HEK293 (cell line): ENCODE measurements around the gene GIGYF1.

ENCODE experiments used
- CTCF ChIA-PET: fragments of 350-600 bp; formaldehyde crosslinking; extraction: SDS; loops from one replicate; lab custom pipeline; 2021; ENCODE audit warnings: antibody characterized with exemption; lab: Yijun Ruan, JAX
- POLR2A ChIA-PET: fragments of 300-600 bp; formaldehyde crosslinking; extraction: SDS; loops from one replicate; lab custom pipeline; 2020; ENCODE audit warnings: antibody characterized with exemption, inconsistent platforms; lab: Yijun Ruan, JAX
- H3K27ac ChIP-seq: fragments of 200-500 bp; sonication (Bioruptor generic); 2 replicates; pipeline ENCODE4 v1.5.1; 2014; ENCODE audit warnings: low read depth, low read length, control low read depth, inconsistent platforms; ENCODE audit errors: extremely low read depth
- H3K36me3 ChIP-seq, 2 experiments: fragments of 200-500 bp in 1 of 2; sonication (Bioruptor generic) in 1 of 2; 1 replicate in 1 of 2; 2 replicates in 1 of 2; pipeline ENCODE4 v1.5.1; 2014 to 2017; ENCODE audit warnings: inconsistent platforms in 2 of 2, low read length in 2 of 2; ENCODE audit not compliant: control insufficient read depth in 2 of 2, insufficient read depth in 1 of 2
- H3K4me1 ChIP-seq: fragments of 200-500 bp; sonication (Bioruptor generic); 2 replicates; pipeline ENCODE4 v1.5.1; 2014; ENCODE audit warnings: mild to moderate bottlenecking, low read length, inconsistent platforms; ENCODE audit not compliant: control insufficient read depth, insufficient read depth
- H3K4me3 ChIP-seq: 2 replicates; pipeline ENCODE4 v1.5.1; 2011; ENCODE audit warnings: low read depth, mild to moderate bottlenecking, control low read depth, low read length, moderate library complexity
- H3K9me3 ChIP-seq: fragments of 200-500 bp; sonication (Bioruptor generic); 2 replicates; pipeline ENCODE4 v1.5.1; 2014; ENCODE audit warnings: low read depth, low read length, inconsistent platforms; ENCODE audit not compliant: control insufficient read depth, insufficient read depth
- BCL11B ChIP-seq: fragments of 450-650 bp; formaldehyde crosslinking; IDR thresholded peaks from 2 replicates; pipeline ENCODE4 v1.5.1; 2016; ENCODE audit warnings: low read depth, missing biosample characterization, missing genetic modification characterization
- GLI4 ChIP-seq: fragments of 450-650 bp; formaldehyde crosslinking; IDR thresholded peaks from 2 replicates; pipeline ENCODE4 v1.5.1; 2016; ENCODE audit warnings: missing biosample characterization, missing genetic modification characterization
- GLIS2 ChIP-seq: fragments of 450-650 bp; formaldehyde crosslinking; IDR thresholded peaks from 2 replicates; pipeline ENCODE4 v1.5.1; 2016; ENCODE audit warnings: missing biosample characterization, missing genetic modification characterization
- HOXA7 ChIP-seq: sonication (generic); formaldehyde crosslinking; IDR thresholded peaks from 2 replicates; pipeline ENCODE4 v1.8.1; 2022; ENCODE audit warnings: missing genetic modification reagents, borderline replicate concordance
- HOXC10 ChIP-seq: sonication (generic); formaldehyde crosslinking; IDR thresholded peaks from 2 replicates; pipeline ENCODE4 v1.8.1; 2023; ENCODE audit warnings: mild to moderate bottlenecking, missing genetic modification reagents
- KLF17 ChIP-seq: fragments of 450-650 bp; formaldehyde crosslinking; IDR thresholded peaks from 2 replicates; pipeline ENCODE4 v1.5.1; 2016; ENCODE audit warnings: missing biosample characterization, missing genetic modification characterization
- KLF8 ChIP-seq: fragments of 450-650 bp; formaldehyde crosslinking; IDR thresholded peaks from 2 replicates; pipeline ENCODE4 v1.5.1; 2016; ENCODE audit warnings: missing biosample characterization, missing genetic modification characterization
- OVOL3 ChIP-seq: fragments of 450-650 bp; formaldehyde crosslinking; IDR thresholded peaks from 2 replicates; pipeline ENCODE4 v1.5.1; 2016; ENCODE audit warnings: missing biosample characterization, missing genetic modification characterization
- REPIN1 ChIP-seq: fragments of 450-650 bp; formaldehyde crosslinking; IDR thresholded peaks from 2 replicates; pipeline ENCODE4 v1.5.1; 2017; ENCODE audit warnings: missing biosample characterization, missing genetic modification characterization, low read depth
- SETDB1 ChIP-seq: IDR thresholded peaks from one replicate; pipeline ENCODE4 v1.6.1; 2017; ENCODE audit warnings: mild to moderate bottlenecking, low read length, moderate library complexity, mixed read lengths; ENCODE audit not compliant: insufficient read length
- YY1 ChIP-seq: fragments of 450-650 bp; formaldehyde crosslinking; IDR thresholded peaks from 2 replicates; pipeline ENCODE4 v1.5.1; 2018; ENCODE audit warnings: missing biosample characterization, missing genetic modification characterization
- ZNF10 ChIP-seq: fragments of 450-650 bp; formaldehyde crosslinking; IDR thresholded peaks from 2 replicates; pipeline ENCODE4 v1.5.1; 2017; ENCODE audit warnings: missing biosample characterization, missing genetic modification characterization
- ZNF133 ChIP-seq: fragments of 450-650 bp; formaldehyde crosslinking; IDR thresholded peaks from 2 replicates; pipeline ENCODE4 v1.5.1; 2016; ENCODE audit warnings: missing biosample characterization, missing genetic modification characterization
- ZNF157 ChIP-seq: fragments of 450-650 bp; formaldehyde crosslinking; IDR thresholded peaks from 2 replicates; pipeline ENCODE4 v1.5.1; 2016; ENCODE audit warnings: missing biosample characterization, missing genetic modification characterization
- ZNF221 ChIP-seq: fragments of 450-650 bp; formaldehyde crosslinking; IDR thresholded peaks from 2 replicates; pipeline ENCODE4 v1.5.1; 2017; ENCODE audit warnings: missing biosample characterization, missing genetic modification characterization, borderline replicate concordance
- ZNF274 ChIP-seq, 2 experiments: fragments of 200-500 bp in 1 of 2; fragments of 450-650 bp in 1 of 2; sonication (Bioruptor generic) in 1 of 2; formaldehyde crosslinking in 1 of 2; IDR thresholded peaks; 2 replicates each; pipeline versions ENCODE4 v1.5.1 to v1.6.1; 2014 to 2016; ENCODE audit warnings: borderline replicate concordance in 1 of 2, inconsistent platforms in 1 of 2, low read length in 1 of 2, missing biosample characterization in 1 of 2, missing genetic modification characterization in 1 of 2
- ZNF354C ChIP-seq: fragments of 450-650 bp; formaldehyde crosslinking; IDR thresholded peaks from 2 replicates; pipeline ENCODE4 v1.5.1; 2016; ENCODE audit warnings: missing biosample characterization, missing genetic modification characterization, low read depth, borderline replicate concordance
- ZNF37A ChIP-seq: fragments of 450-650 bp; IDR thresholded peaks from 2 replicates; pipeline ENCODE4 v1.5.1; 2018; ENCODE audit warnings: missing biosample characterization, missing genetic modification characterization
- ZNF391 ChIP-seq: fragments of 450-650 bp; formaldehyde crosslinking; IDR thresholded peaks from 2 replicates; pipeline ENCODE4 v1.5.1; 2016; ENCODE audit warnings: low read depth, missing biosample characterization, missing genetic modification characterization, borderline replicate concordance
- ZNF449 ChIP-seq: fragments of 450-650 bp; formaldehyde crosslinking; IDR thresholded peaks from 2 replicates; pipeline ENCODE4 v1.5.1; 2017; ENCODE audit warnings: missing biosample characterization, mild to moderate bottlenecking, missing genetic modification characterization, moderate library complexity
- ZNF549 ChIP-seq: fragments of 450-650 bp; IDR thresholded peaks from 2 replicates; pipeline ENCODE4 v1.5.1; 2018; ENCODE audit warnings: missing biosample characterization, missing genetic modification characterization, mild to moderate bottlenecking, inconsistent platforms, moderate library complexity
- ZNF561 ChIP-seq: fragments of 450-650 bp; IDR thresholded peaks from 2 replicates; pipeline ENCODE4 v1.5.1; 2018; ENCODE audit warnings: missing biosample characterization, missing genetic modification characterization, borderline replicate concordance
- ZNF658 ChIP-seq: fragments of 450-650 bp; formaldehyde crosslinking; IDR thresholded peaks from 2 replicates; pipeline ENCODE4; 2016; ENCODE audit warnings: missing biosample characterization, missing genetic modification characterization
- ZNF677 ChIP-seq: fragments of 450-650 bp; IDR thresholded peaks from 2 replicates; pipeline ENCODE4 v1.5.0; 2018; ENCODE audit warnings: missing biosample characterization, mild to moderate bottlenecking, missing genetic modification characterization, moderate library complexity
- ZXDB ChIP-seq: fragments of 450-650 bp; formaldehyde crosslinking; IDR thresholded peaks from 2 replicates; pipeline ENCODE4 v1.5.1; 2016; ENCODE audit warnings: missing biosample characterization, missing genetic modification characterization
- TF ChIP-seq, protein P1 (sequence below): fragments of 450-650 bp; formaldehyde crosslinking; IDR thresholded peaks from 2 replicates; pipeline ENCODE4 v1.5.1; 2017; ENCODE audit warnings: missing biosample characterization, missing genetic modification characterization
- TF ChIP-seq, protein P2 (sequence below): fragments of 450-650 bp; formaldehyde crosslinking; IDR thresholded peaks from 2 replicates; pipeline ENCODE4 v1.5.1; 2016; ENCODE audit warnings: missing biosample characterization, missing genetic modification characterization
- TF ChIP-seq, protein P3 (sequence below): fragments of 450-650 bp; formaldehyde crosslinking; IDR thresholded peaks from 2 replicates; pipeline ENCODE4 v1.5.1; 2016; ENCODE audit warnings: missing biosample characterization, missing genetic modification characterization

Gene GIGYF1

DNA sequence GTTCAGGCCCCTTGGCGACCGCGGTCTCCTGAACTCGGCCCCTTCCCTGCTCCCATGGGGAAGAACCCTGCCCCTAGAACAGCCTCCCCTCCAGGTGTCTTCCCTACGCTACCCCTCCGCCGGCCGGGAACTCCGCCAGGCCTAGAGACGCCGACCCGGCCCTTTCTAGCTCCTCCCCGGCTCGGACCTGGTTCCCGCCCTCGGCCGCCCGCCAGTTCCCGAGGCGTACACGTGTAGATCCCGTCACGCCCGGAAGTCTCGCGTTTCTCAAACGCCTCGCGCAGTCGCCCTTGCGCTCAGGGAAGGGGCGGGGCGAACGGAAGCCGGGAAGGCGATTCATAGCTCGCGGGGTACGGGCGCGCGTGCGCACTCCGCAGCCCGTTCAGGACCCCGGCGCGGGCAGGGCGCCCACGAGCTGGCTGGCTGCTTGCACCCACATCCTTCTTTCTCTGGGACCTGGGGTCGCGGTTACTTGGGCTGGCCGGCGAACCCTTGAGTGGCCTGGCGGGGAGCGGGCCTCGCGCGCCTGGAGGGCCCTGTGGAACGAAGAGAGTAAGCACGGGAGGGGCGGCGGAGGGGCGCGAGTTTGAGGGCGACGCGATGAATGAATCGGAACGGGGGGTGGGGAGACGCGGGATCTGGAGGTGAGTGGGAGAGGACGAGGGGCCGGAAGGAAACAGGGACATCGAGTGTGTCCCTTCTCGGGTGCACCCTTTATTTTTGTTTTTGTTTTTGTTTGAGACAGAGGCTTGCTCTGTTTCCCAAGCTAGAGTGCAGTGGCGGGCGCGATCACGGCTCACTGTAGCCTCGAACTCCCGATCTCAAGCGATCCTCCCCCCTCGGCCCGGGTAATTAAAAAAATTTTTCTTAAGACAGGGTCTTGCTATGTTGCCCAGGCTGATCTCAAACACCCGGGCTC is 12.0 kb upstream of the GIGYF1 start, which contains the start of gene POP7 (continued):
- TF ChIP-seq KLF17 (tag by site-specific recombination) (peak; percentile 72; the same call in 1 of the 2 replicates), HOXC10 (CRISPR knock-in tag) (no peak), YY1 (tag by site-specific recombination) (no peak), ZNF354C (tag by site-specific recombination) (no peak), HOXA7 (CRISPR knock-in tag) (no peak), ZNF391 (tag by site-specific recombination) (no peak), ZNF658 (tag by site-specific recombination) (no peak)

GRCh38 chr7:100705320-100705752 is 11.3 kb upstream of the GIGYF1 start:
- no peaks in the 10 kb centered on the region for H3K4me1 ChIP-seq
- ChIA-PET POLR2A (interaction anchor here (0.7 to 2.6 kb wide), 39 partner anchors 9 to 732 kb away, joined by 3 to 35 read pairs (median 7); partner anchors contain the start of genes EPHB4, FBXO24, GIGYF1 and GNB2), CTCF (interaction anchor here (0.5 to 6.8 kb wide), 38 partner anchors 9 to 581 kb away, joined by 3 to 100 read pairs (median 4); partner anchors contain the start of genes EPO, FBXO24, GNB2 and LRCH4)
- peaks cover 12 to 15% of the 10 kb centered on the region in 2 experiments; a peak in 2 of 3 replicates for H3K36me3 ChIP-seq
- H3K4me3 ChIP-seq, result peak overlapping the region; percentile 71
- H3K9me3 ChIP-seq, result no peaks in the 10 kb centered on the region
- H3K27ac ChIP-seq, result peak overlapping the region; percentile 87
- TF ChIP-seq ZNF549 (tag by site-specific recombination) (no peak), ZNF221 (no peak), BCL11B (tag by site-specific recombination) (peak; percentile 86; the same call in 1 of the 2 replicates), ZNF449 (tag by site-specific recombination) (no peak), OVOL3 (tag by site-specific recombination) (no peak), SETDB1 (no peak), HOXC10 (CRISPR knock-in tag) (no peak), ZNF133 (tag by site-specific recombination) (no peak), ZNF274 (IDR thresholded peaks at IDR 0.05; ENCODE audit: low read length) (no peak), ZNF274 (tag by site-specific recombination; IDR thresholded peaks at IDR 0.05; ENCODE audit: borderline replicate concordance) (no peak), ZNF677 (tag by site-specific recombination) (no peak), ZNF37A (tag by site-specific recombination) (no peak), KLF8 (tag by site-specific recombination) (peak; percentile 60), GLI4 (tag by site-specific recombination) (no peak), REPIN1 (tag by site-specific recombination) (peak; percentile 96), GLIS2 (peak; percentile 96), ZNF561 (tag by site-specific recombination) (no peak), ZXDB (no peak; the same call in 1 of the 2 replicates), ZNF157 (tag by site-specific recombination) (no peak), ZNF10 (no peak)
- TF ChIP-seq, protein P1, sequence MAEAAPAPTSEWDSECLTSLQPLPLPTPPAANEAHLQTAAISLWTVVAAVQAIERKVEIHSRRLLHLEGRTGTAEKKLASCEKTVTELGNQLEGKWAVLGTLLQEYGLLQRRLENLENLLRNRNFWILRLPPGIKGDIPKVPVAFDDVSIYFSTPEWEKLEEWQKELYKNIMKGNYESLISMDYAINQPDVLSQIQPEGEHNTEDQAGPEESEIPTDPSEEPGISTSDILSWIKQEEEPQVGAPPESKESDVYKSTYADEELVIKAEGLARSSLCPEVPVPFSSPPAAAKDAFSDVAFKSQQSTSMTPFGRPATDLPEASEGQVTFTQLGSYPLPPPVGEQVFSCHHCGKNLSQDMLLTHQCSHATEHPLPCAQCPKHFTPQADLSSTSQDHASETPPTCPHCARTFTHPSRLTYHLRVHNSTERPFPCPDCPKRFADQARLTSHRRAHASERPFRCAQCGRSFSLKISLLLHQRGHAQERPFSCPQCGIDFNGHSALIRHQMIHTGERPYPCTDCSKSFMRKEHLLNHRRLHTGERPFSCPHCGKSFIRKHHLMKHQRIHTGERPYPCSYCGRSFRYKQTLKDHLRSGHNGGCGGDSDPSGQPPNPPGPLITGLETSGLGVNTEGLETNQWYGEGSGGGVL (tag by site-specific recombination), result no peak
- TF ChIP-seq, protein P2, sequence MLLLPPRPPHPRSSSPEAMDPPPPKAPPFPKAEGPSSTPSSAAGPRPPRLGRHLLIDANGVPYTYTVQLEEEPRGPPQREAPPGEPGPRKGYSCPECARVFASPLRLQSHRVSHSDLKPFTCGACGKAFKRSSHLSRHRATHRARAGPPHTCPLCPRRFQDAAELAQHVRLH (tag by site-specific recombination), result no peak
- TF ChIP-seq, protein P3, sequence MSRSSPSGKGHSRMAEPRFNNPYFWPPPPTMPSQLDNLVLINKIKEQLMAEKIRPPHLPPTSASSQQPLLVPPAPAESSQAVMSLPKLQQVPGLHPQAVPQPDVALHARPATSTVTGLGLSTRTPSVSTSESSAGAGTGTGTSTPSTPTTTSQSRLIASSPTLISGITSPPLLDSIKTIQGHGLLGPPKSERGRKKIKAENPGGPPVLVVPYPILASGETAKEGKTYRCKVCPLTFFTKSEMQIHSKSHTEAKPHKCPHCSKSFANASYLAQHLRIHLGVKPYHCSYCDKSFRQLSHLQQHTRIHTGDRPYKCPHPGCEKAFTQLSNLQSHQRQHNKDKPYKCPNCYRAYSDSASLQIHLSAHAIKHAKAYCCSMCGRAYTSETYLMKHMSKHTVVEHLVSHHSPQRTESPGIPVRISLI (tag by site-specific recombination), result no peak
